GM21737 (cell line): Measurements from ENCODE around the gene FOXO4.

Experiments used
- ATAC-seq: cut with Tn5 transposase; IDR thresholded peaks from one replicate; pipeline ENCODE4 v1.9.1; 2021; ENCODE audit warnings: mild to moderate bottlenecking, moderate library complexity; ENCODE audit not compliant: unreplicated experiment

The FOXO4 gene

DNA sequence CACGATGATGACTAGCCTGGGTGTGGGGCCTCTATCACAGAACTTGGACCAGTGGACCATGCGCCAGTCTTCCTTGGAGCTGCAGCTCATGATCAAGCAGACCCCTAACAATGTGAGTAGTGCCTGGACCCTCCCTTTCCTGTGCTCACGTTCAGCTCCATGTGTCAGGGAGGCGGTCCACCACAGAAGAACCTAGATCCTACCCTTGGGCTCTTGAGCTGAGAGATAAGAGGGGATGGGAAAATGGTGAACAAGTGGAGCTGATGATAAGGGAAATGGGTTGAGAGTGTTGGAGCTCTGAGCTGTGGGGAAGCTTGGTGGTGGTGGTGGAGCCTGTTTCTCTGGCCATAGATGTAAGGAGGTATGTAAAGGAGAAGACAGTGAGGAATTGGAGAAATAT lies 35.9 kb downstream of the FOXO4 start:
- no peak for ATAC-seq

DNA sequence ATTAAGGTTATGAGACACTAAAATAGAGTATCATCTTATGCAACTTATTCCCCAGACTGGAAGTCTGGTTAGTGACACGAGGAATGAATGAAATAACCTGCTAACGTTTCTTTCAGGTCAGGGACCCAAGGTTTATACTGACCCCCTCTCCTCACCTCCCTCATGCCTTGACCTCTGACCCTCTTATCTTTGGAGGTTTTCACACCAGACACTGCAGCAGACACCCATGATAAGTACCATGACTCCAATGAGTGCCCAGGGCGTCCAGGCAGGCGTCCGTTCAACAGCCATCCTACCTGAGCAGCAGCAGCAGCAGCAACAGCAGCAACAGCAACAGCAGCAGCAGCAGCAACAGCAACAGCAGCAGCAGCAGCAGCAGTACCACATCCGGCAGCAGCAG lies 44.8 kb downstream of the FOXO4 start:
- ATAC-seq = no peak

- no peak for ATAC-seq
Measured at GRCh38 chrX:71143508-71143907, 47.9 kb downstream of the FOXO4 start.

DNA sequence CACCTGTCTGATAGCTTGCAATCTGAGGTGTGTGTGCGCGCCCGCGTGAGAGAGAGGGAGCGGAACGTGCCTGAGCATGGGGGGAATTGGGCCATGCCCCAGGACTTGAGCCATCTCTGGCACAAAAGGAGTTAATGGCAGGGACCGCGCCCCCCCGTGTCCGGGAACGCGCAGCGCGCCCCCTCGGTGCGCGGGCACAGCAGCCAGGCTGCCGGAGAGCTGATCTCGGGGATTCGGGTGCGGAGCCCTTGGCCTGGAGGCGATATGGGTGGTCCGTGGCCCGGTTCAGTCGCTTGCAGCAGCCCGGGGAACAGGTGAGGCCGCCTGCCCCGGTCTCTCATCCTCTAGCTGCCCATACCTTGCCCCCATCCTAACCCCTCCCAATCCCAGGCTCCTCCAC lies 49.0 kb downstream of the FOXO4 start, which contains the start of gene NLGN3:
Gene NLGN3 (plus strand): TSS at position 191 of the 400 bp plus-strand sequence. CDS start 2,909 bp downstream, outside the sequence.
- ATAC-seq = no peak

- ATAC-seq = no peak
Measured at GRCh38 chrX:71147496-71148277, 52.0 kb downstream of the FOXO4 start.

- no peak for ATAC-seq
Measured at GRCh38 chrX:71148278-71148663, 52.6 kb downstream of the FOXO4 start.

- no peak for ATAC-seq
Measured at GRCh38 chrX:71151366-71151765, 55.7 kb downstream of the FOXO4 start.
